Lower leg skin (tissue), 4 donors: Measurements from ENCODE around the gene NOTCH4. TPM values are rescaled to one million over a fixed set of nuclear protein-coding genes. Genes with fewer than 3 reads are reported as not detected.

ENCODE experiments used
- DNase-seq, 2 donors: peaks; one replicate each; pipeline ENCODE4 v3.0.0-alpha.2; 2019; ENCODE audit warnings: low spot score in 2 of 2
- H3K4me3 ChIP-seq: fragments of 200-600 bp; sonication (generic); 2 replicates; pipeline ENCODE4 v1.5.1; 2017; ENCODE audit warnings: mild to moderate bottlenecking, low read depth; ENCODE audit not compliant: poor library complexity, severe bottlenecking
- POLR2A ChIP-seq, 2 donors: fragments of 450-650 bp; IDR thresholded peaks; one replicate each; pipeline ENCODE4 v1.6.1; 2016 to 2017; ENCODE audit warnings: antibody characterized with exemption in 2 of 2, mild to moderate bottlenecking in 1 of 2, moderate library complexity in 1 of 2
- WGBS, 2 donors: methylation state at CpG; one replicate each; pipeline ENCODE4 v1.1.5; 2018; 5-methylcytosine and 5-hydroxymethylcytosine counted together
- intact Hi-C: fragments of 100-400 bp; cut with DNase I; formaldehyde crosslinking; loops from one replicate; pipeline ENCODE4 v1.15.0; 2023; ENCODE audit warnings: low total_unique reads
- total RNA-seq, 4 donors: library from RNA; depleted of rRNA; stranded (reverse); fragments of >200 nt; gene quantifications; one replicate each; pipeline ENCODE4 v1.1.0, GENCODE V29; 2016
- TF ChIP-seq, protein P1 (sequence below), 3 donors: fragments of 450-650 bp; IDR thresholded peaks; one replicate each; pipeline ENCODE4 v1.5.1; 2016; ENCODE audit warnings: antibody characterized with exemption in 3 of 3, mild to moderate bottlenecking in 3 of 3, moderate library complexity in 2 of 3

The NOTCH4 gene
- total RNA-seq, 4 donors from 2014 or later, result 6.3 to 10.4 (median 7.8) TPM

DNA sequence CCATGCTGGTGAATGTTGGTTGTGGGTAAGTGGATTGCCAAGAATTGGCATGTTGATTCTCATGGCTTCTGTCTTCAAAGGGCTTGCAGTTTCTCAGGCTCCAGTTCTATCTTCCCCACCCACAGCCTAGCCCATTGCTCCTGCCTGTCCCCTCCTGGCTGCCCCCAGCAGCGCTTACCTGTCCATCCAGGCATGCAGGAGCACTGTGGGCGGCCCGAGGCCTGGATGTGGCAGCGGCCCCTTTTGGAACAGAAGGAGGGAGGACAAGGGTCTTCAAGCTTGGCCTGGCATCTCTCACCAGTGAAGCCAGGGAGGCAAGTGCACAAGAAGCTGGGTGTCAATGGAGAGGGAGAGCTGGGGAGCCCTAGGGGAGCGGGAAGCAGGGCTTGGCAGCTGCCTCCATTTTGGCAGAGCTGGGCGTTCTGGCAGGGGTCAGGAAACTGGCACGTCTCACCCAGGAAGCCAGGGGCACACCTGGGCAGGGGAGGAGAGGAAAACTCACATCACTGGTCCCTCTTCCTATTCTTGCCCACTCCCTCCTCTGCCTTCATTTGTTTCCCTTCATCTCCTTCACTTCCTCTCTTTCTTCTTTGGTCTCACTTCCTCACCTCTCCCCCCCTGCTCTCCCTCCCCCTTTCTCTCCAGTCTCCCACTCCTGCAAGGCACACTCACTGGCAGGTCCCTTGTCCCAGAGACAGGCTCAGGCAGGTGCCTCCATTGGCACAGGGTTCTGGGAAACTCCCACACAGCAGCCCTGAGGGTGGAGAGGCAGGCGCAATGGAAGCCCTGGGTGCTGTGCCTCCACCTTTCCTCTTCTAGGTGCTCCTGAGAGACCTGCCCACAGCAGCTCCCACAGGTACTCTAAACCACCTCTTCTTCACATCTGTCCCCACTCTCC is 1.3 kb downstream of the NOTCH4 start:
- no peak overlapping the region for H3K4me3 ChIP-seq
- peak in 1 of 2 donors; percentile 34 for DNase-seq

DNA sequence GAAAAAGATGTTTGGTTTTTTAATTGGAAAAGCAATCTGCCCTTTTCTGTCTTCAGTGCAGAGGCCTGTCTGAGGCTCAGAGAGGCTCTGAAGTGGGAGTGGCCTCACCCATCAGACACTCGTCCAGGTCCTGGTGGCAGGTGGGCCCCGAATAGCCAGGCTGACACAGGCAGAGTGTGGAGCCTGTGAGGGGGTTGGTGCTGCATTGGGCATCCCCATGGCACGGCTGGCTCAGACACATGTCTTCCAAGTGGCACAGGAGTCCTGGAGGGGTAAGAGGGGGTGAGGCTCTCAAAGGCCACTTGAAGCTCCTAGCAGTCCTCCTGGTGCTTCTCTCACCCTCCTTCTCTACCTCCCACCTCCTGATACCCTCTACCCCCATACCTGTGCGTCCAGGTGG is 3.8 kb downstream of the NOTCH4 start:
- WGBS, 2 donors, result 67 to 87% methylated on average over 4 of the region's 4 CpGs
- TF ChIP-seq POLR2A (IDR thresholded peaks at IDR 0.05), result no peak
- TF ChIP-seq, protein P1, sequence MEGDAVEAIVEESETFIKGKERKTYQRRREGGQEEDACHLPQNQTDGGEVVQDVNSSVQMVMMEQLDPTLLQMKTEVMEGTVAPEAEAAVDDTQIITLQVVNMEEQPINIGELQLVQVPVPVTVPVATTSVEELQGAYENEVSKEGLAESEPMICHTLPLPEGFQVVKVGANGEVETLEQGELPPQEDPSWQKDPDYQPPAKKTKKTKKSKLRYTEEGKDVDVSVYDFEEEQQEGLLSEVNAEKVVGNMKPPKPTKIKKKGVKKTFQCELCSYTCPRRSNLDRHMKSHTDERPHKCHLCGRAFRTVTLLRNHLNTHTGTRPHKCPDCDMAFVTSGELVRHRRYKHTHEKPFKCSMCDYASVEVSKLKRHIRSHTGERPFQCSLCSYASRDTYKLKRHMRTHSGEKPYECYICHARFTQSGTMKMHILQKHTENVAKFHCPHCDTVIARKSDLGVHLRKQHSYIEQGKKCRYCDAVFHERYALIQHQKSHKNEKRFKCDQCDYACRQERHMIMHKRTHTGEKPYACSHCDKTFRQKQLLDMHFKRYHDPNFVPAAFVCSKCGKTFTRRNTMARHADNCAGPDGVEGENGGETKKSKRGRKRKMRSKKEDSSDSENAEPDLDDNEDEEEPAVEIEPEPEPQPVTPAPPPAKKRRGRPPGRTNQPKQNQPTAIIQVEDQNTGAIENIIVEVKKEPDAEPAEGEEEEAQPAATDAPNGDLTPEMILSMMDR (IDR thresholded peaks at IDR 0.05), result no peak
- intact Hi-C loops, result no loop called here
- DNase-seq, result no peak
- H3K4me3 ChIP-seq, result no peak overlapping the region

More for the DNA sequence above, 1.3 kb downstream of the NOTCH4 start:
- 43 to 58% methylated on average over 8 of the region's 8 CpGs for WGBS, 2 donors
- TF ChIP-seq, protein P1 (IDR thresholded peaks at IDR 0.05), result no peak
- TF ChIP-seq POLR2A (IDR thresholded peaks at IDR 0.05), result no peak
- intact Hi-C loops, result no loop called here

DNA sequence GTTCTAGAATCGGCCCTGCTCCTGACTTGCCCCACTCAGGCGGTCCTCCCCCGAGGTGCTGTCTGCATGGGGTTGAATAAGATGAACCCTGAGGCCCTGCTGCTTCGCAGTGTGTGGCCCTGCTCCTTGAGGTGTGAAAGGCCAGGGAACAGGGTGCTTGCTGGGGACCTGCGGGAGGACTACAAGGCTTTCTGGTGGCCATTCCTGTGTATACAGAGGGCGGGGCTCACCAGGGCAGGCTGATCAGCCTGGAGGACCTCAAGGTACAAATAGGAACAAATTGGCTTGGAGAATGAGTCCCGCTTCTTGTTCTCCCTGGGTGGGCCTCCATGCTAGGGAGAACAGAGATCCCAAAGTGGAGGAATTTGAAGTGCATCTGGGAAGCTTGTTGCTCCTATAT is 5.7 kb downstream of the NOTCH4 start:
- WGBS, 2 donors, result 80 to 85% methylated on average over 7 of the region's 7 CpGs
- intact Hi-C loops, result no loop called here
- TF ChIP-seq, protein P1 (IDR thresholded peaks at IDR 0.05), result no peak
- TF ChIP-seq POLR2A (IDR thresholded peaks at IDR 0.05), result no peak
- no peak overlapping the region for H3K4me3 ChIP-seq
- no peak for DNase-seq

DNA sequence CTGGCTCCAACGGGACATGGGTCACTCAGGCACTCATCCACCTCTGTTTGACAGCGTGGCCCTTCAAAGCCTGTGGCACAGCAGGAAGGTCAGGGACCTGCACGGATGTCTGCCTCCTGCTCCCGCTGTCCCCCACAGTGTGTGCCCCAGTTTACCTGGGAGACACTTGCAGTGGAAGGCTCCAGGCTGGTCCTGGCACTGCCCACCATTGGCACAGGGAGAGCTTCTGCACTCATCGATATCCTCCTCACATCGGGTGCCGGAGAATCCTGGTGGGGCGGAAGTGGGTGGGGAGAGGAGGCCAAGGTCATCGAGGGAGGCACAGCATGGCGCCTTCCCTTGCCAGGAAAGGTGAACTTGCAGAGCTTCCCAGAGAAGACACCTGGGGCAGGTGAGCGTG is 6.9 kb downstream of the NOTCH4 start:
- H3K4me3 ChIP-seq, result no peak overlapping the region
- DNase-seq, result no peak
- 90 to 91% methylated on average over 11 of the region's 11 CpGs for WGBS, 2 donors
- intact Hi-C loops, result no loop called here
- no peak for TF ChIP-seq POLR2A (IDR thresholded peaks at IDR 0.05)
- TF ChIP-seq, protein P1 (IDR thresholded peaks at IDR 0.05), result no peak

DNA sequence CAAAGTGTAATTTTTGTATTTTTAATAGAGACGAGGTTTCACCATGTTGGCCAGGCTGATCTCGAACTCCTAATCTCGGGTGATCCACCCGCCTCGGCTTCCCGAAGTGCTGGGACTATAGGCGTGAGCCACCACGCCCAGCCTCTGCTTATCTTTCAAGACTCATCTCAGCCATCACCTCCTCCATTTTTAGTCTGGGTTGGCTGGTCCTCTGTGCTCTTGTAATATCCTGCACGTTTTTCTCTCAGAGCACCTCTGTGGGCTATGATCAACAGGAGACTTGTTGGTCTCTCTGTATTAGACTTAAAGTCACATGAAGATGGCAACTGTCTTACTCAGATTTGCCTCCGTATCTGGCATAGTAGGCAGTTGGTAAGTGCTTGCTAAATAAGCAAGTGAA is 7.6 kb downstream of the NOTCH4 start:
- intact Hi-C loops, result no loop called here
- no peak for DNase-seq
- TF ChIP-seq POLR2A (IDR thresholded peaks at IDR 0.05), result no peak
- TF ChIP-seq, protein P1 (IDR thresholded peaks at IDR 0.05), result no peak
- no peak overlapping the region for H3K4me3 ChIP-seq
- WGBS, 2 donors, result 89 to 90% methylated on average over 10 of the region's 10 CpGs
